Measurements from ENCODE around the gene TBC1D20.
A peak's percentile ranks its signal among the peaks of the same experiment; 100 is the strongest.

TBC1D20 gene

GRCh38 chr20:402496-402885, 59.8 kb downstream of the TBC1D20 start:
- no peak for TF ChIP-seq CTCF (conservative IDR thresholded peaks at IDR 0.05; ENCODE audit: low read length)
- DNase-seq (ENCODE audit: low read depth) = no peak
- no peak overlapping the region for H3K4me3 ChIP-seq (ENCODE audit: low read length)

GRCh38 chr20:401682-402495, 60.4 kb downstream of the TBC1D20 start:
- TF ChIP-seq CTCF (conservative IDR thresholded peaks at IDR 0.05; ENCODE audit: low read length) = no peak

DNA sequence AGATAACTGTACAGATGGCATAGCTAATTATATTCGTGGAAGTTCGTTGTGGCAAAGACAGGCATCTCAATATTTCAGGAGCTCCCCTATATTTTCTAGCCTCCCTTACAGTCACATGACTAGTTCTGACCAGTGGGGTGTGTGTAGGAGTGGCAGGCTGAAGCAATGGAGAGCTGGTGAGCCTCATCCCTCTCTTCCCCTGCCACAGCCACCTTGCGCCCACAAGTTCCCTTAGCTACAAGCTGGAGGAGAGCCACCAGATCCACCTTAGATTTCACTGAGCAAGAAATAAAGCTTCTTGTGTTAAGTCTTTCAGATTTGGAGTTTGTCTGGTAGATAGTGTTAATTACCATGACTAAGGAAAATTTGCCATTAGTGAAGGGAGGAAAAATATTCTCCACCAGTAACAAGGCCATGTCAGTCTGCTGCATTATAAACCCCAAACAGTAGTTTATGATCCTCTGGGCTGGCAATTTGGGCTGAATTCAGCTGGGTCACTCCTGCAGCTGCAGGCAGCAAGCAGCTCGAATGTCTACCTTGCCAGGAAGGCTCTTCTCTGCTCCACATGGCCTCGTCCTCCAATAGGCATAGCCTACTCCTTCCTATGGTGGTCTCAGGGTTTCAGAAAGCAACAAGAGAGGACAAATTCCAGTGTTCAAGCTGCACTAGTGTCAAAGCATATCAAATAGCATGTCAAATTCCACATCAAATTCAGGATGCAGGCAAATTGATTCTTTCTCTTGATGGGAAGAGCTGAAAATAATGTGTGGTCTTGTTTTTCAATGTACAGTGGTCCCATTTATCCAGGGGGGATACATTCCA, 61.7 kb downstream of the TBC1D20 start:
- no peak overlapping the region for H3K4me3 ChIP-seq (ENCODE audit: low read length)
- DNase-seq (ENCODE audit: low read depth) = no peak
- TF ChIP-seq CTCF (conservative IDR thresholded peaks at IDR 0.05; ENCODE audit: low read length) = no peak

More at GRCh38 chr20:401682-402495, 60.4 kb downstream of the TBC1D20 start:
- no peak overlapping the region for H3K4me3 ChIP-seq (ENCODE audit: low read length)
- peak; percentile 86 for DNase-seq (ENCODE audit: low read depth)

- no peak for TF ChIP-seq CTCF (conservative IDR thresholded peaks at IDR 0.05; ENCODE audit: low read length)
- no peak overlapping the region for H3K4me3 ChIP-seq (ENCODE audit: low read length)
- DNase-seq (ENCODE audit: low read depth) = no peak
These were observed 62.2 kb downstream of the TBC1D20 start for GRCh38 chr20:400128-400453.

- TF ChIP-seq CTCF (conservative IDR thresholded peaks at IDR 0.05; ENCODE audit: low read length) = no peak
- no peak overlapping the region for H3K4me3 ChIP-seq (ENCODE audit: low read length)
- no peak for DNase-seq (ENCODE audit: low read depth)
These were observed 63.1 kb downstream of the TBC1D20 start for GRCh38 chr20:399182-399707.

DNA sequence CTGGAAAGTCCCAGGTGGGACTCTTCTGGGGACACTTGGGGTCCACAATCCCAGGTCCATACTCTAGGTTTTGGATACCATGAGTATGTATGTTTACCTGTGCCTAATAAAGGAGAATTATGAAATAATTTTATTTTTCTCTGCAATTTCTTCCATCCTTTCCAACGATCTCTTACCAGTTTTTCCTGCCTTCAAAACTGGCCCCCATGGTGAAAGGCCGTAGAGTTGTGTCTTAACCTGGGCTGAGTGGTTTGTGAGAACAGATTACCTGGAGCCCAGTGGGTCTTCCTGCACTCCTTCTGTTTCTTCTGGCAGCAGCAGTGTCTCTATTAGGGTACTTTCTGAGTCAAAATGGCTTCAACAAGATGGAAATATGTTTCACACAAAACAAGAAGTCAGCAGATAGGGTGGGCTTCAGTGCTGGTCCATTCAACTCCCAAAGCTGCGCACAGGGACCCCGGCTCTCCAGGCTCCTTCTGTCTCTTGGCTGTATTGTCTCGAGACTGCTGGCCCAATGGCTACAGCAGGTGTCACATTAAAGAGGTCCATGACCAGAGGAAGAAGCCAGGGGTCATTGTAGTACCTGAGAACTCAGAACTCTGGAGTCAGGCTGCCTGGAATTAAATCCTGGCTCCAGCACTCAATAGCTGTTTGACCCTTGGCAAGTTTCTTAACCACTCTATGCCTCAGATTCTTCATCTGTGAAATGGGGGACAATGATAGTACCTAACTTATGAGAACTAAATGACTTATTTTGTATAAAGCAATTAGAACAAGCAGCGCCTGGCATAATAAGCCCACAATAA, 64.7 kb downstream of the TBC1D20 start:
- TF ChIP-seq CTCF (conservative IDR thresholded peaks at IDR 0.05; ENCODE audit: low read length) = no peak
- DNase-seq (ENCODE audit: low read depth) = no peak
- no peak overlapping the region for H3K4me3 ChIP-seq (ENCODE audit: low read length)
